Aorta (tissue), 5 donors: ENCODE measurements around the gene KRTAP10-3. TPM values are rescaled to one million over a fixed set of nuclear protein-coding genes. Genes with fewer than 3 reads are reported as not detected.

Experiments
- ATAC-seq: fragments of 200-7000 bp; cut with Tn5 transposase; one replicate; pipeline ENCODE4 v1.9.1; 2022; ENCODE audit warnings: moderate library complexity; ENCODE audit not compliant: low FRiP score
- DNase-seq, 2 donors: peaks; one replicate each; pipeline ENCODE4 v3.0.0-alpha.2; 2020
- H3K27ac ChIP-seq, 2 donors: one replicate each; pipeline ENCODE4 v1.5.1; 2013; ENCODE audit warnings: low read length in 2 of 2, mild to moderate bottlenecking in 2 of 2, moderate library complexity in 2 of 2, control low read depth in 1 of 2, inconsistent platforms in 1 of 2, low read depth in 1 of 2
- H3K27me3 ChIP-seq, 2 donors: one replicate each; pipeline ENCODE4 v1.6.1; 2013; ENCODE audit warnings: control low read depth in 1 of 2, low read length in 1 of 2, mild to moderate bottlenecking in 1 of 2, moderate library complexity in 1 of 2; ENCODE audit not compliant: insufficient read depth in 2 of 2, control insufficient read depth in 1 of 2
- H3K36me3 ChIP-seq, 2 donors: one replicate each; pipeline ENCODE4 v1.6.1; 2013; ENCODE audit warnings: control low read depth in 1 of 2, low read length in 1 of 2, mild to moderate bottlenecking in 1 of 2; ENCODE audit not compliant: insufficient read depth in 2 of 2, control insufficient read depth in 1 of 2
- H3K4me1 ChIP-seq, 2 donors: one replicate each; pipeline ENCODE4 v1.6.1; 2013; ENCODE audit warnings: low read length in 2 of 2, control low read depth in 1 of 2, mild to moderate bottlenecking in 1 of 2, moderate library complexity in 1 of 2; ENCODE audit not compliant: insufficient read depth in 2 of 2, control insufficient read depth in 1 of 2
- H3K4me3 ChIP-seq, 2 donors: one replicate each; pipeline ENCODE4 v1.5.1; 2013; ENCODE audit warnings: low read length in 2 of 2, control low read depth in 1 of 2, mild to moderate bottlenecking in 1 of 2
- H3K9me3 ChIP-seq: one replicate; pipeline ENCODE4 v1.6.1; 2013; ENCODE audit warnings: mild to moderate bottlenecking, low read length; ENCODE audit not compliant: control insufficient read depth
- WGBS, 2 donors: extraction: QIAGEN DNeasy Blood & Tissue Kit; methylation state at CpG; one replicate each; pipeline ENCODE4 v1.1.7; 2013; 5-methylcytosine and 5-hydroxymethylcytosine counted together
- intact Hi-C, 2 donors: fragments of 100-400 bp; cut with DNase I; formaldehyde crosslinking; loops; one replicate each; pipeline versions ENCODE4 v1.14.2 to v1.15.0; 2022
- polyA plus RNA-seq, 2 donors: library from polyadenylated mRNA; stranded (reverse); fragments of 200-250 nt; gene quantifications; one replicate each; pipeline ENCODE4 v1.2.3, GENCODE V29; 2013
- total RNA-seq, 2 donors: library from RNA; stranded (reverse); fragmentation: NEBNext Ultra II Directional; extraction: Animal tissue kit (Norgen Biotek cat#: 25700); gene quantifications; one replicate each; pipeline ENCODE4 v1.2.1, GENCODE V29; 2021
- donor health status: healthy with polysubstance abuse.
- donor health status: Bipolar disorder and iron deficiency.
- donor health status: DM: no; HTN: no; CAD: no.
- donor health status: DM: no; HTN: no; CAD: no.
- donor health status: DM: yes; HTN: yes; CAD: no.

The KRTAP10-3 gene
- total and polyA plus RNA-seq, 4 donors, result not detected

DNA sequence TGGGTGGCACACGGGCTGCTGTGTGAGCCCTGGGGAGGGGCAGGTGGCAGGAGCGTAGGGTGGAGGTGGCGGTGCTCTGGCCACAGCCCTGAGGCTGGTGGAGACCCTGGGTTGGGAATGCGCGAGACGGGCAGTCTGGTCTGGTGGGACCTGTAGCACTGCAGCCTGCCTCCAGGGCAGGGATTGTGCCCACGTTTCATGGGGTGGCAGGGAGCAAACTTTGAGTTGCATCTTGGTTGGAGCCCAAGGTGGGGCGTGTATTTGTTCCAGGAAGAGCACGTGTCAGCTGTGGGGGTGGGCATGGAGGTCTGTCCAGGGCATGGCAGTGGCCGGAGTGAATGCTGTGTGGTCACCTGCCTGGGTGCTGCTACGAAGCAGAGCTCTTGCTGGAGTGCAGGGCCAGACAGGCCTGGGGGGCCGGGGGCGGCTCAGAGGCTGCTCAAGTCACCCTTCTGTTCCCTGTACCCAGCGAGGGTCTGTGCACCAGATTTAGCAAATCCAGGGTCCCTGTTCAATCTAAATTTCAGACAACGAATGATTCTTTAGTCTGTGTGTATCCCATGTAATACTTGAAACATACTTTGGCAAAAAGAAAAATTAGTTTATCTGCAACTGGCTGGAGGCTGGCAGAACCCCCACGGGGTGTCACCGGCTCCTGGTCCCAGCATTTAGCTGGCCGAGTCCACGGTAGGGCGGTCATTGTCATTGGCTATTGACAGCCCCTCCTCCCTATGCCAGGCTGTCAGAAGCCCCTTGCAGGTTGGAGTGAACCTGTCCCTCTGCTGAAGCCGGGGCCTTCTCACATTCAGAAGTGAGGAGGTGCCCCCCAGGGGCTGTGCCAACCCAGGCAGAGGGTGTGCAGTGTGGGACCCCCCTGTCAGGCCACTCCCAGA is 45.9 kb downstream of the KRTAP10-3 start:
- intact Hi-C loops, result loop anchor here in 1 of 2 donors (10.0 kb wide), 1 partner anchor 282 kb away; no protein-coding TSS in a partner anchor
- Histone ChIP-seq H3K27me3 (no peaks in the 10 kb centered on the region), H3K4me3 (no peak overlapping the region), H3K36me3 (no peaks in the 10 kb centered on the region), H3K9me3 (no peaks in the 10 kb centered on the region), H3K27ac (no peak overlapping the region), H3K4me1 (no peaks in the 10 kb centered on the region)
- no peak for DNase-seq
- WGBS, 2 donors, result 80 to 83% methylated on average over 21 of the region's 21 CpGs
- no peak for ATAC-seq

GRCh38 chr21:44511938-44512275 is 46.7 kb downstream of the KRTAP10-3 start:
- no peaks in the 10 kb centered on the region for H3K27me3 ChIP-seq
- intact Hi-C loops, result loop anchor here in 1 of 2 donors (10.0 kb wide), 1 partner anchor 283 kb away; no protein-coding TSS in a partner anchor
- ATAC-seq (no peak), DNase-seq (no peak)
- WGBS, 2 donors, result 87 to 90% methylated on average over 8 of the region's 8 CpGs
- H3K27ac ChIP-seq, result no peak overlapping the region
- no peaks in the 10 kb centered on the region for H3K4me1 ChIP-seq
- H3K9me3 ChIP-seq, result no peaks in the 10 kb centered on the region
- no peaks in the 10 kb centered on the region for H3K36me3 ChIP-seq
- H3K4me3 ChIP-seq, result no peak overlapping the region

GRCh38 chr21:44511219-44511937 is 47.2 kb downstream of the KRTAP10-3 start:
- no peaks in the 10 kb centered on the region for H3K9me3 ChIP-seq
- DNase-seq, result no peak
- intact Hi-C loops, result loop anchor here in 1 of 2 donors (10.0 kb wide), 1 partner anchor 283 kb away; no protein-coding TSS in a partner anchor
- H3K27me3 ChIP-seq, result no peaks in the 10 kb centered on the region
- no peak overlapping the region for H3K27ac ChIP-seq
- H3K4me1 ChIP-seq, result no peaks in the 10 kb centered on the region
- ATAC-seq, result no peak
- WGBS, 2 donors, result 89 to 92% methylated on average over 11 of the region's 11 CpGs
- H3K36me3 ChIP-seq, result no peaks in the 10 kb centered on the region
- H3K4me3 ChIP-seq, result no peak overlapping the region

GRCh38 chr21:44510508-44511218 is 47.9 kb downstream of the KRTAP10-3 start:
- Histone ChIP-seq H3K4me3 (no peak overlapping the region), H3K27me3 (no peaks in the 10 kb centered on the region), H3K36me3 (no peaks in the 10 kb centered on the region), H3K27ac (no peak overlapping the region), H3K4me1 (no peaks in the 10 kb centered on the region), H3K9me3 (no peaks in the 10 kb centered on the region)
- ATAC-seq (no peak), DNase-seq (peak; percentile 72 to 84)
- WGBS, 2 donors, result 16 to 22% methylated on average over 36 of the region's 36 CpGs
- intact Hi-C loops, result loop anchor here in 1 of 2 donors (10.0 kb wide), 1 partner anchor 284 kb away; no protein-coding TSS in a partner anchor

DNA sequence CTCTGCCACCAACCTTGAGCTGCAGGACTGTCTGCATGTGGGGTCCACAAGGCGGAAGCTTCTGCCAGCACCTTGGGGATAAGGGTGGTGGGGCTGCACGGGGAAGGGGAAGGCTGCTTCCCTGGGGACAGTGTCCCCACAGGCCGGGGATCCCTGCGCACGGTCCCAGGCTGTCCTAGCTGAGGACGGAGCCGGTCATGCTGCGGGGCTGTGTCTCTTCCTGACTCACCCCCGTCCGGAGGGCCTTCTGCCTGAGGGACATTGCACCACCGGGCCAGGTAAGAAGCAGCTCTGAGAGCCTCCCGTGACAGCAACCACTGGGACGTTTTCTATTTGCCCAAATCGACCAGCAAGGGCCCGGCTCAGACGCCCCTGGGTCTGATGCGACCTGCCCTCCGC is 48.5 kb downstream of the KRTAP10-3 start:
- Histone ChIP-seq H3K9me3 (no peaks in the 10 kb centered on the region), H3K27ac (no peak overlapping the region), H3K36me3 (no peaks in the 10 kb centered on the region), H3K4me1 (no peaks in the 10 kb centered on the region), H3K27me3 (no peaks in the 10 kb centered on the region), H3K4me3 (no peak overlapping the region)
- intact Hi-C loops, result loop anchor here in 1 of 2 donors (10.0 kb wide), 1 partner anchor 285 kb away; no protein-coding TSS in a partner anchor
- WGBS, 2 donors, result 54 to 58% methylated on average over 18 of the region's 18 CpGs
- no peak for ATAC-seq
- peak in 1 of 2 donors; percentile 35 for DNase-seq

- H3K27me3 ChIP-seq, result no peaks in the 10 kb centered on the region
- 28 to 33% methylated on average over 7 to 12 of the region's 12 CpGs for WGBS, 2 donors
- intact Hi-C loops, result no loop called here
Measured at GRCh38 chr21:44509539-44509938, 49.1 kb downstream of the KRTAP10-3 start.

GRCh38 chr21:44508711-44509445 is 49.7 kb downstream of the KRTAP10-3 start:
- 87 to 88% methylated on average over 30 of the region's 30 CpGs for WGBS, 2 donors
- ATAC-seq, result no peak
- H3K27me3 ChIP-seq, result no peaks in the 10 kb centered on the region

More at GRCh38 chr21:44509539-44509938, 49.1 kb downstream of the KRTAP10-3 start:
- DNase-seq (peak in 1 of 2 donors; percentile 47), ATAC-seq (no peak)
- H3K4me3 ChIP-seq, result no peak overlapping the region
- H3K4me1 ChIP-seq, result no peaks in the 10 kb centered on the region
- no peaks in the 10 kb centered on the region for H3K9me3 ChIP-seq
- H3K36me3 ChIP-seq, result no peaks in the 10 kb centered on the region
- no peak overlapping the region for H3K27ac ChIP-seq

GRCh38 chr21:44508426-44508710 is 50.2 kb downstream of the KRTAP10-3 start:
- no peak for ATAC-seq
- intact Hi-C loops, result no loop called here
- H3K36me3 ChIP-seq, result no peaks in the 10 kb centered on the region
- H3K27me3 ChIP-seq, result no peaks in the 10 kb centered on the region
- H3K27ac ChIP-seq, result no peak overlapping the region
- H3K9me3 ChIP-seq, result no peaks in the 10 kb centered on the region
- DNase-seq, result no peak
- WGBS, 2 donors, result 85 to 92% methylated on average over 9 of the region's 9 CpGs
- no peak overlapping the region for H3K4me3 ChIP-seq
- no peaks in the 10 kb centered on the region for H3K4me1 ChIP-seq

More at GRCh38 chr21:44508711-44509445, 49.7 kb downstream of the KRTAP10-3 start:
- H3K4me1 ChIP-seq, result no peaks in the 10 kb centered on the region
- intact Hi-C loops, result no loop called here
- no peak overlapping the region for H3K4me3 ChIP-seq
- DNase-seq, result peak in 1 of 2 donors; percentile 30
- no peak overlapping the region for H3K27ac ChIP-seq
- no peaks in the 10 kb centered on the region for H3K36me3 ChIP-seq
- H3K9me3 ChIP-seq, result no peaks in the 10 kb centered on the region
